Endometrium (tissue), 2 donors: ENCODE data around the gene MEGF6.

Experiments
- FAIRE-seq: peaks from 2 replicates; lab custom pipeline; 2012; peaks lifted over from hg19 to GRCh38; lab: Jason Lieb, UNC
- donor health status: control.
- donor health status: control.

MEGF6 gene

GRCh38 chr1:3537359-3537758 lies 73.9 kb downstream of the MEGF6 start:
- FAIRE-seq: no peak

DNA sequence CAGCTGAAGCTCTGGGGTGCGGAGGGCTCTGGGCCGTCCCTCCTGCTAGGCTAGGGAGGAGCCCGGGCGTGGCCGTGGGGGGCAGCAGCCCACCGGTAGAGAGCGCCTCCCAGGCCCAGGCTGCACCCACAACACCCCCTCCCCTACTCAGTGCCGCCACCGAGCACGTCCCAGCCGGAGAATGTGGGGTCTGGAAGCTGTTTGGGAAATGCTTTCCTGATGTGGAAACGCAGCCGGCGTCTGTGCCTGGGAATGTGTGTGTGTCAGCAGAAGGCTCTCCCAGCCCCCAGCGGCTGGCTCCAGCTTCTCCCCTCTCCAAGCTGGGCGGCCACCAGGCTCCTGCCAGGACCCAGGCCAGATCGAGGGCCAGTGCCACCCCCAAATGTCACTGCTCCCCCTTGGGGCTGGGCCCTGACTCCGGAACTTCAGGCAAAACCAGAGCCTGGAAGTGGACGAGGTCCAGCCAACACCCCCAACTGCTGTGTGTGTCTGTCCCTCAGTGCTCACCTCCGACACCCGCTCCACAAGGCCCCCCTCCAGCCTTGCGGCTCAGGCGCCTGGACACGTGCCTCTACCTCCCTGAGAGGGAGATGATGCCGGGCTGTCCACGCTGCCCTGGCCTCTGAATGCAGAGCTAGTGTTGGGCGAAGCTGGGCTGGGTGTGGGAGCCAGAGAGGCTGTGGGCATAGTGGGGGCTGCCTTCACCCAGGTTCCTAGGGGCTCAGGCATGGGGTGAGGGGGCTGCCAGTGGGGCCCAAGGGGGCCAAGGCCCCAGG lies 74.7 kb downstream of the MEGF6 start:
- no peak for FAIRE-seq

GRCh38 chr1:3535732-3536131 lies 75.6 kb downstream of the MEGF6 start:
- no peak for FAIRE-seq

DNA sequence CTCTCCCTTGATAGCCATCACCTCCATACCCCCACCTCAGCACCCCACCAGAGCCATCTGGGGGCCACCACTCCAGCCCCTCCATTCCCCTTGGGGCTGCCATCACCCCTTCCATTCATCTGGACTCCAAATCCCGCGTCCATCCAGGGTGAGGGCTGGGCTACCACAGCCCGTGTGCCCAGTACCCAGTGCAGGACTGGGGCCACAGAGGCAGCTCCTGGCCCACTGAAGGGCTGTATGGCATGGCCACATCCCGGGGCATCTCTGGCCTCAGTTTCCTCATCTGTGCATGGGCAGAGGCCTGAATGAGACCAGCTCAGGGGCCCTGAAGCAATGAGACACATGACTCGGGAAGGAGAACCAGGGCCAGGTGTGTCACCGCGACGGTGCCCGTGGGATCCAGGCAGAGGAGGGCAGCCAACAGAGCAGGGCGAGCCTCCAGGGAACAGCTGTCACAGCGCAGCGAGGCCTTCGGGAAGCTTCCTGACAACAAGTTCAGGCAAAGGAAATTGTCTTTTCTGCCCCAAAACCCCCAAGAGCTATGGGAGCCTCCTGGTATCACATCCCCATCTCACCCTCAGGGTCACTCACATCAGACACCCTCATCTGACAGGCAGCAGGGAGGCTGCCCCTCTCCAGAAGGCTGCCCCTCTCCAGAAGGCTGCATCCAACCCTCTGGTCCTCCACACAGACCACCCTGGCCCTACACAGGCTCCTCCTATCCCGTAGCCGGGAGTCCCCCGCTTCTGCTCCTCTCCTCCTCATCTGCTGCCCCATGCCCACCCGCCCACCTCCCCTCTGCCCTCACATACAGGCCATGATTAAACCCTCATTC lies 76.3 kb downstream of the MEGF6 start:
- FAIRE-seq: no peak

DNA sequence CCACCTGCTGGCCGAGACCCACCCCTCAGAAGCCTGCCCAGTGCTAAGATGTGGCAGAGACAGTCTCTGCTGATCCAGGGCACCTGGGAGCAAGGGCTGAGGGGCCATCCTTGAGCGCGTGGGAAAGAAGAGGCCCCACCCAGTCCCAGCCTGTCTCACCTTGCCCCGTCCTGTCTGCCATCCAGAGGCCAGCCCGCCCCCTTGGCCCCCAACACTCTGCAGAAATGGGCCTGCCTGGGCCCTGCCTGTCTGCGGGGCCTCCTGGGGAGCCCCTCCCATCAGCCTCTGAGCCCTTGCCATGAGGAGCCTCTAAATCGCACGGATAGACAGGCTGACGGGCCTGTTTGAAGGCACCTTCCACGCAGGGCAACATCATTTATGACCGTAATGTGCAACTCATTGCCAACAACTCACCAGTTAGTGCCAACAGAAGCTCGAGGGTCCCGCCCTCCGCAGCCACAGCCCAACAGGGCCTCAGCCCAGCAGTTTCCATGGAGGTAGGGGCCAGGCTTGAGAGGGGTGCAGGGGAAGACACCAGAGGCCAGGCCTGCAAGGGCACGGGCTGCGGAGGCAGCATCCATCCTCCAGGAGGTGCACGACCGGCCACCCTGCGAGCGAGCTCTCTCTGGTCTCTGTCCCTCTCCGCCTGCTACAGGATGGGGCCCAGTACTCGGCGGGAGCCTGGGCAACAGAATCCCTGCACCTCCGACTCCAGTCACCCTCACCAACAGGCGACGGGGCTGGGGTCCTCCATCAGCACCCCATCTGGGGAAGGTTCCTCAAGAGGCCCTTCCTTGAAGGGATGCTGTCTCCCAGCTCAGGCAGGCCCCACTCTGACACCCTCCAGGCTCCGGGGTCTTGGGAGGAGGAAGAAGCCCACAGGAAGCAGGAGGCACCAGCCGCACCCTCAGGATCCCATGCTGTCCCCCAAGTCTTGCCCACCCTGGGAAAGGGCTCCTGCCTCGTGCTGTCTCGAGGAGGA lies 78.0 kb downstream of the MEGF6 start:
- no peak for FAIRE-seq

- FAIRE-seq: no peak
These were observed 79.4 kb downstream of the MEGF6 start for GRCh38 chr1:3531928-3532327.

- FAIRE-seq: no peak
These were observed 80.1 kb downstream of the MEGF6 start for GRCh38 chr1:3530926-3531818.

- no peak for FAIRE-seq
These were observed 81.0 kb downstream of the MEGF6 start for GRCh38 chr1:3530086-3530925.

- FAIRE-seq: no peak
These were observed 82.1 kb downstream of the MEGF6 start for GRCh38 chr1:3529099-3529729.

DNA sequence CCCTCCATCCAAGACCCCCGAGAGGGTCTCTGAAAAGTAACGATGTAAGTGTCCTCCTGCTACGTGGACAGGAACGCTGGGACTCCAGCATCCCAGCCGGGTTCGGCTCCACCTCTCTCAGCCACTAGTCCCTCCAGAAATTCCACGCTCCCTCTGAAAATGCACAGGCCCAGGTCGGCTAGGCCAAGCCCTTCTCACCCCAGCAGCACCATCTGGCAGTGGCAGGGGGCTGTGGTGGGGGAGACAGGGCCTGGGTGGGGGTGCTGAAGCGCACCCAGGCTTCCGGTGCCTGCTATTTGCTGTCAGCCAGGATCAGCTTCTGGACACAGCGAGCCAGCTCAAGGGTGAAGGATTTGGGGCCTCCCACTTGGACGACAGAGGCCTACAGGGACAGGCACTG lies 83.5 kb downstream of the MEGF6 start:
- FAIRE-seq: no peak

DNA sequence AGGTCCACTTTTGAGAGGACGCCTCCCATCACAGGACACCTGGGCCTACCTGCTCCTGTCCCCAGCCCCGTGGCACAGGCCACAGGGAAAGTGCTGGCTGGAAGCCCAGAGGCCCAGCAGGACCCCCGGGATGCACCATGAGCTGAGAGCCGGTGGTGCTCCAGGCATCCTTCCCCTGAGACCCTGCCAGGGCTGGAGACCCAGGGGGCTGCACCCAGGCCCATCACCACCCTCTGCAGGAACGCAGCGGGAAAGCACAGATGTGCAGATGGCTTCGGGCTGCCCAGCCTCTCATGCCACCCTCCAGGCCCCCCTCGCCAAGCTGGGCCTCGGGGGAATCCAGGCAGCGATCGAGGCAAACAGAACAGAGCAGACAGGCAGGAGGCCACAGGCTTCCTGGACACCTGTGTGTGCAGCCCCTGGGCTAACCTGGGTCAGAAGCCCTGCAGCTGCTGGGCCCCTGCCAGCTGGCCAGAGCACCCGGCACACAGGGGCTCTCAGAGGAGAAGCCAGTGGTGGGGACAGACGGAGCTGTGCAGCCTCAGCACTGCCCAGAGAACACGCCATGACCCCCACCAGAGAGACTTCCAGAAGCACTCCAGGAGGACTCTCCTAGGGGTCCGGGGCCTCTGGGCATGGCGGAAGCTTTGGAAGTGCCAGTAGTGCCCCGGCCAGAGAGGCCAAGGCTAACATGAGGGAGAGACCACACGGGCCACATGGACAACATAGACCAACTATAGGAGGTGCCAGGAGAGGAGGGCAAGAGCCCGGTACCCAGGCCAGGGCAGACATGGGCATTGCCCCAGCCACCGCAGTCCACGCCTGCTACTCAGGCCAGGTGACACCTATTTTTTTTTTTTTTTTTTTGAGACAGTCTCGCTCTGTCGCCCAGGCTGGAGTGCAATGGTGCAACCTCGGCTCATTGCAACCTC lies 85.5 kb downstream of the MEGF6 start:
- no peak for FAIRE-seq

DNA sequence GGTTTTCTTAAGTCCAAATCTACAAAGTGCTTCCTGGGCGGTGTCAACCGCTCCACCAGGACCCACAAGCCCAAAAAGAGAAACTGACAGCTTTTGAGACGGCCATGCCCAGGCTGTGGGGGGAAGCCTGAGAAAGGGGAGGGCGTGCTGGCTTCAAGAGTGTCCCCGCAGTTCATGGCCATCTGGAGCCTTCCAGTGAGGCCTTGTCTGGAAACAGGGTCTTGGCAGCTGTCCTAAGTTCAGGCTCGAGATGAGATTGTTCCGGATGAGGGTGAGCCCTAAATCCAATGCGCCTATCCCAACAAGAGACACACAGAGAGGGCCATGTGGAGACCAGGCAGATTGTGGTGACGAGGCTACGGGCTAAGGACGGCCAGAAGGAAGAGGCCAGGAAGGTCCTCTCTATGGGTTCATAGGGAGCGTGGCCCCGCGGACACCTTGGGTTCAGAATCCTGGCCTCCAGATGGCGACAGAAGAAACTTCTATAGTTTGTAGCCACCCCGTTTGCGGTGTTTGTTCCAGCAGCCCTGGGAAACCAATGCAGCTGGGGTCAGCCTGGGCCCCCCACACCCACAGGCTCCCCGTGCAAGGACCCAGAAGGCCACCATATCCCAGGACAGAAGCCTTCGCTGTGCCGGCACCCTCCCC lies 86.6 kb downstream of the MEGF6 start:
- no peak for FAIRE-seq

DNA sequence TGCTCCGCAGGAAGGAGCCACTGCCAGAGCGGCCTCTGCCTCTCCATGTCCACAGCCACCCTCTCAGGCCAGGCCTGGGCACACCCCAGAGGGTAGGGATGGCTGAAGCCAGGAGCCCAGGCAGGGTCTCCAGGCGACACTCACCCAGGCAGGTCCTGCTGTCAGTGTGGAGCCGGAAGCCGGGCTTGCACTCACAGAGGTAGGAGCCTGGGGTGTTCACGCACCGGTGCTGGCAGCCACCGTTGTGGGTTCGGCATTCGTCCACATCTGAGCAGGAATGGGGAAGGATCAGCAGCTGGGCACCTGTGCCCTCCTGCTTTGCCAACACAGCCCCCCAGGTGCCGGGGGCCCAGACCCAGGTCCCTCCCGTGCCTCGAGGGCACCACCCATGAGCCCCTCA lies 87.3 kb downstream of the MEGF6 start:
- FAIRE-seq: no peak

GRCh38 chr1:3522564-3523265 lies 88.6 kb downstream of the MEGF6 start:
- FAIRE-seq: no peak

GRCh38 chr1:3522112-3522511 lies 89.2 kb downstream of the MEGF6 start:
- FAIRE-seq: no peak

GRCh38 chr1:3521426-3521825 lies 89.9 kb downstream of the MEGF6 start:
- no peak for FAIRE-seq
